ENCODE results near the gene CYFIP2.

Gene CYFIP2

GRCh38 chr5:157308836-157309465 lies 43.0 kb downstream of the CYFIP2 start:
- DNase-seq, result no peak
- TF ChIP-seq CTCF (IDR thresholded peaks at IDR 0.05; ENCODE audit: low read length) (no peak), EZH2phosphoT487 (IDR thresholded peaks at IDR 0.05; ENCODE audit: low read length) (no peak), EZH2 (optimal IDR thresholded peaks at IDR 0.05; ENCODE audit: low read depth, low read length) (no peak)
- no peaks in the 10 kb centered on the region for H4K20me1 ChIP-seq (ENCODE audit: insufficient read depth, low read length)
- no peak overlapping the region for H3K4me3 ChIP-seq (ENCODE audit: low read length)
- H3K27ac ChIP-seq (ENCODE audit: low read length), result no peak overlapping the region
- H3K4me1 ChIP-seq (ENCODE audit: low read length), result no peaks in the 10 kb centered on the region
- no peaks in the 10 kb centered on the region for H3K9me3 ChIP-seq (replicated peaks; ENCODE audit: insufficient read depth, low read length)
- no peak overlapping the region for H3K9ac ChIP-seq (ENCODE audit: low read length)
- H2AFZ ChIP-seq (ENCODE audit: low read length), result no peak overlapping the region
- H3K9me2 ChIP-seq (replicated peaks; ENCODE audit: insufficient read depth, low read length), result no peaks in the 10 kb centered on the region
- H3K27me3 ChIP-seq (replicated peaks; ENCODE audit: insufficient read depth, low read length), result no peaks in the 10 kb centered on the region
- H3K79me2 ChIP-seq (ENCODE audit: low read length), result no peaks in the 10 kb centered on the region
- H3K36me3 ChIP-seq (replicated peaks; ENCODE audit: insufficient read depth, low read length), result no peaks in the 10 kb centered on the region
- H3F3A ChIP-seq (ENCODE audit: insufficient read depth, low read length), result no peaks in the 10 kb centered on the region
- H3K4me2 ChIP-seq (ENCODE audit: low read depth, low read length), result no peak overlapping the region

GRCh38 chr5:157309796-157310195 lies 43.9 kb downstream of the CYFIP2 start:
- Histone ChIP-seq H3K9me3 (replicated peaks; ENCODE audit: insufficient read depth, low read length) (no peaks in the 10 kb centered on the region), H3K4me1 (ENCODE audit: low read length) (no peaks in the 10 kb centered on the region), H3K36me3 (replicated peaks; ENCODE audit: insufficient read depth, low read length) (no peaks in the 10 kb centered on the region), H3K79me2 (ENCODE audit: low read length) (no peaks in the 10 kb centered on the region), H2AFZ (ENCODE audit: low read length) (no peak overlapping the region), H3K27ac (ENCODE audit: low read length) (no peak overlapping the region), H3K4me2 (ENCODE audit: low read depth, low read length) (no peak overlapping the region), H3K9ac (ENCODE audit: low read length) (no peak overlapping the region), H3K27me3 (replicated peaks; ENCODE audit: insufficient read depth, low read length) (no peaks in the 10 kb centered on the region), H3K9me2 (replicated peaks; ENCODE audit: insufficient read depth, low read length) (no peaks in the 10 kb centered on the region), H3K4me3 (ENCODE audit: low read length) (no peak overlapping the region), H3F3A (ENCODE audit: insufficient read depth, low read length) (no peaks in the 10 kb centered on the region), H4K20me1 (ENCODE audit: insufficient read depth, low read length) (no peaks in the 10 kb centered on the region)
- DNase-seq, result no peak
- TF ChIP-seq EZH2phosphoT487 (IDR thresholded peaks at IDR 0.05; ENCODE audit: low read length), result no peak

GRCh38 chr5:157311595-157311994 lies 45.7 kb downstream of the CYFIP2 start:
- H3K9me2 ChIP-seq (replicated peaks; ENCODE audit: insufficient read depth, low read length), result no peaks in the 10 kb centered on the region
- no peak for DNase-seq
- no peak overlapping the region for H3K4me2 ChIP-seq (ENCODE audit: low read depth, low read length)
- no peaks in the 10 kb centered on the region for H3K27me3 ChIP-seq (replicated peaks; ENCODE audit: insufficient read depth, low read length)
- no peak for TF ChIP-seq CTCF (IDR thresholded peaks at IDR 0.05; ENCODE audit: low read length)
- no peak for TF ChIP-seq EZH2 (optimal IDR thresholded peaks at IDR 0.05; ENCODE audit: low read depth, low read length)
- TF ChIP-seq EZH2phosphoT487 (IDR thresholded peaks at IDR 0.05; ENCODE audit: low read length), result no peak
- H2AFZ ChIP-seq (ENCODE audit: low read length), result no peak overlapping the region
- H3K9ac ChIP-seq (ENCODE audit: low read length), result no peak overlapping the region
- no peaks in the 10 kb centered on the region for H3K79me2 ChIP-seq (ENCODE audit: low read length)
- H3K27ac ChIP-seq (ENCODE audit: low read length), result no peak overlapping the region
- H3K4me1 ChIP-seq (ENCODE audit: low read length), result no peaks in the 10 kb centered on the region
- H4K20me1 ChIP-seq (ENCODE audit: insufficient read depth, low read length), result no peaks in the 10 kb centered on the region
- H3K36me3 ChIP-seq (replicated peaks; ENCODE audit: insufficient read depth, low read length), result no peaks in the 10 kb centered on the region
- no peaks in the 10 kb centered on the region for H3F3A ChIP-seq (ENCODE audit: insufficient read depth, low read length)
- no peak overlapping the region for H3K4me3 ChIP-seq (ENCODE audit: low read length)
- no peaks in the 10 kb centered on the region for H3K9me3 ChIP-seq (replicated peaks; ENCODE audit: insufficient read depth, low read length)

- no peaks in the 10 kb centered on the region for H3K36me3 ChIP-seq (replicated peaks; ENCODE audit: insufficient read depth, low read length)
- no peaks in the 10 kb centered on the region for H3K9me3 ChIP-seq (replicated peaks; ENCODE audit: insufficient read depth, low read length)
- H3K27me3 ChIP-seq (replicated peaks; ENCODE audit: insufficient read depth, low read length), result no peaks in the 10 kb centered on the region
- no peaks in the 10 kb centered on the region for H3K4me1 ChIP-seq (ENCODE audit: low read length)
- no peak overlapping the region for H3K27ac ChIP-seq (ENCODE audit: low read length)
- H3K79me2 ChIP-seq (ENCODE audit: low read length), result no peaks in the 10 kb centered on the region
- H3K4me2 ChIP-seq (ENCODE audit: low read depth, low read length), result no peak overlapping the region
- H4K20me1 ChIP-seq (ENCODE audit: insufficient read depth, low read length), result no peaks in the 10 kb centered on the region
- peak; percentile 44 for TF ChIP-seq CTCF (IDR thresholded peaks at IDR 0.05; ENCODE audit: low read length)
- TF ChIP-seq EZH2phosphoT487 (IDR thresholded peaks at IDR 0.05; ENCODE audit: low read length), result no peak
- no peaks in the 10 kb centered on the region for H3F3A ChIP-seq (ENCODE audit: insufficient read depth, low read length)
- H2AFZ ChIP-seq (ENCODE audit: low read length), result no peak overlapping the region
- DNase-seq, result peak; percentile 31
- no peak overlapping the region for H3K4me3 ChIP-seq (ENCODE audit: low read length)
- H3K9me2 ChIP-seq (replicated peaks; ENCODE audit: insufficient read depth, low read length), result no peaks in the 10 kb centered on the region
- no peak overlapping the region for H3K9ac ChIP-seq (ENCODE audit: low read length)
Measured at GRCh38 chr5:157312492-157312891, 46.6 kb downstream of the CYFIP2 start.
